NCI-H128 (cell line): ENCODE results near the gene CPSF4.
"Not testable (repeated sequence)": the region's sequence is repeated elsewhere in the genome, so short reads cannot be mapped to it uniquely, and the experiment has no call there.

ENCODE experiments used
- DNase-seq: peaks from one replicate; lab custom pipeline; 2025; ENCODE audit not compliant: unreplicated experiment; lab: John Stamatoyannopoulos, UW

Gene CPSF4

DNA sequence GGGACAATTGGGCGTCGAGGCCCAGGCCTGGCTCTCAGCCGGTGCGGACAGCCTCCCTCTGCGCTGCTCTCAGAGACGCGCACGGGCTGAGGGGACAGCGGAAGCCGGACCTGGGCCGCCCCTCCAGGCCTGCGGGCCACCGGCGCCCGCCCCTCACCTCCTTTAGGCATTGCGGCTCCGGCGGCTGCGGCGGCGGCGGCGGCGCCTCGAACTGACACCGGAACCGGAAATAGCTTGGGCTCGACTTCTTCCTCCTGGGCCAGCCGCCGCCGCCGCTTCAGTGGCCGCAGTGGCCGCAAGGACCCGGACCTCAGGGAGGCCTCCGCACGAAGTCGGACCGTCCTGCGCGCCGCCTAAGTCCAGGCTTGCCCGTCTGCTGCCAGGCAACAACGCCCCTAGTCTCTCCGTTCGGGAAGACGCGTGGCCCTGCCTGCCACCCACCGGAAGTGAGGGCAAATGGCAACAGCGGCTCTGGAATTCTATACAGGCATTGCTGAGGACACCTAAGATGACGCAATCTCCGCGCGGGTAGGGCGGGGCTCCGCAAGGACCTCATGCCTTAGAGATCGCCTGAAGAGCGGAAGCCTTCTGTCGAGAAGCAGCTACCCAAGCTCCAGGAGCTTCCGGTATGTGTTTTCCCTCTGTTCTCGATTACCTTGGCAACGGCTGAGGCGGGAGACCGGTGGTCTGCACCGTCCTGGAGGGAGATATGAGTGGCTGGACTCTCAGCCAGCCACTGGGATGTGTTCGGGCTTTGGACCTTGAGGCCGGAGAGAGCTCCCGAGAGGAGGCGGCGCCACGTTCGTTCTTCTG is 30.2 kb upstream of the CPSF4 start, which contains the start of the genes BUD31 and PDAP1:
BUD31 (plus strand) TSS at position 591 of the 813 bp plus-strand sequence. CDS start 2,124 bp downstream, outside the sequence.
PDAP1 (minus strand) TSS at position 219 of the 813 bp plus-strand sequence; CDS start at position 170, 49 bp downstream.
- peak; percentile 84 for DNase-seq

DNA sequence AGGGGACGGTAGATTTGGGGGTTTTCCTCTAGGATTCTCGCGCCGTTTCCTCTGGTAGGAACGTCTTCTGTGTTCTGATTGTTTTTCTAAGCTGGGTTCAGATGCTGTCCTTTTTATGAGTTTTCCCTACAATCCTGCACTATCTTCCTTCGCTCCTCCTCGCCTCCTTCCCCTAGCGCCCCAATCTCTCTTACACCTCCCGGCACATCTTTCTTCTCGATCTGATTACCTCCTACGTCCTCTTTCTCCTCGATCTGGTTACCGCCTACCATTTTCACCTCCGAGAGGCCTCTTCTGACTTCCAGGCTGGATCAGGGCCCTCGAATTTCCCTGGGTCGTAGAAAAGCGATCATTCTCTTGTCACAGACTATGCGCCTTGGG is 29.6 kb upstream of the CPSF4 start:
- no peak for DNase-seq

DNA sequence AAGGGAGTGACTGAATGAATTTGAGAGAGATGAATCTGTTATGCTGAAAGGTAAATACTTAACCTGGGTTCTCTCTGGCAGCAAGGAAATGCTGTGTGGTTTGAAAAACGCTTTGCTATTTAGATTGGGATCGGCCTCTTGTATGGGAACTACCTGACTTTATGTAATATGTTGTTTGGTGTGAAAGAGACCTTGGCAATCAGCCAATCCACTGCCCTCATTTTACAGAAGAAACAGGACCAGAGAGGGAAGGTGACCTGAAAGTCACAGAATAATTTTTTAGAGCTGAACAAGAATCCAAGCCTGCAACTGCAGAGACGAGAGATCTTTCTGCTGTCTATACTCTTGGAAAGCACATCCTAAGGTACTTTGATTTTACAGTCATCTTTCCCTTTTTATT is 28.9 kb upstream of the CPSF4 start:
- no peak for DNase-seq

GRCh38 chr7:99410635-99411034 is 28.1 kb upstream of the CPSF4 start:
- DNase-seq, result no peak

DNA sequence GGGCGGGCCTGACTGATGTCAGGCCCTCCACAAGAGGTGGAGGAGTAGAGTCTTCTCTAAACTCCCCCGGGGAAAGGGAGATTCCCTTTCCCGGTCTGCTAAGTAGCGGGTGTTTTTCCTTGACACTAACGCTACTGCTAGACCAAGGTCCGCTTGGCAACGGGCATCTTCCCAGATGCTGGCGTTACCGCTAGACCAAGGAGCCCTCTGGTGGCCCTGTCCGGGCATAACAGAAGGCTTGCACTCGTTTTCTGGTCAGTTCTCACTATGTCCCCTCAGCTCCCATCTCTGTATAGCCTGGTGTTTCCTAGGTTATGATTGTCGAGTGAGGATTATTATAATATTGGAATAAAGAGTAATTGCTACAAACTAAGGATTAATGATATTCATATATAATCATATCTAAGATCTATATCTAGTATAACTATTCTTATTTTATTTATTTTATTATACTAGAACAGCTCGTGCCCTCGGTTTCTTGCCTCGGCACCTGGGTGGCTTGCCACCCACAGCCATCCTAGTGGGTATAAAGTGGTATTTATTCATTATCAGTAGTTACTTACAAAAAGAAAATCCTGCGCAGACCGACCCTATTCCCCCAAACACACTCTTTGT is 23.1 kb upstream of the CPSF4 start:
- not testable (repeated sequence) for DNase-seq

GRCh38 chr7:99418260-99418659 is 20.5 kb upstream of the CPSF4 start:
- DNase-seq, result no peak

DNA sequence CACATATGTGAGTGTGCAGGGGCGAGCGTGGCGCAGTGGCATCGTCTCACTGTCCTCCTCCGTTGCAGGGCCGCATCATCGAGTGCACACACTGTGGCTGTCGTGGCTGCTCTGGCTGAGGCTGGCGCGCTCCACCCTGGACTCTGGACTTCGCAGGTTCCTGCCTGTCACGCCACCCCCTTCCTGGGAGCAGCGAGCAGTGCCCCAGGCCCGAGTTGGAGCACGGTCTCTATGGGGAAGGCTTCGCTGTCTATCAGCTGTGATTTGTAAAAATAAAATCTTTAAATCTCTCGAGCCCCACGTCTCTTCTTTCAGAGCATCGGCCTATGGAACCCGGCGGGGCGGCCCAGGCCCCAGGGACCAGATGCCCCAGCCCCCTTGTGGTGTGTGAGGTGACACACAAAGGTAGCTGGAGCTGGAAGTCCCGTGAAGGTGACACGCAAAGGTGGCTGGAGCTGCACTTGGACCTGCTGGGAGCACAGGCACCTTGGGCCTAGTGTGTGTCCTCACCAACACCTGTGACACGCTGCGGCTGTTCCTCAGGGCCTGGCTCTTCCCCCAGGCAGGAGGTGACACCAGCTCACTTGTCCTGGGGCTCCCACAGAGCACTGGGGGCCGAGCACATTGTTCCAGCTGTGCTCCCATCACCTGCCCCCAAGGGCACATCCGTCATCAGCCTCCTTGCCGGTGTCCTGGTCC is 19.3 kb upstream of the CPSF4 start:
- DNase-seq, result no peak

- no peak for DNase-seq
Observed at GRCh38 chr7:99420213-99420612, 18.5 kb upstream of the CPSF4 start.

DNA sequence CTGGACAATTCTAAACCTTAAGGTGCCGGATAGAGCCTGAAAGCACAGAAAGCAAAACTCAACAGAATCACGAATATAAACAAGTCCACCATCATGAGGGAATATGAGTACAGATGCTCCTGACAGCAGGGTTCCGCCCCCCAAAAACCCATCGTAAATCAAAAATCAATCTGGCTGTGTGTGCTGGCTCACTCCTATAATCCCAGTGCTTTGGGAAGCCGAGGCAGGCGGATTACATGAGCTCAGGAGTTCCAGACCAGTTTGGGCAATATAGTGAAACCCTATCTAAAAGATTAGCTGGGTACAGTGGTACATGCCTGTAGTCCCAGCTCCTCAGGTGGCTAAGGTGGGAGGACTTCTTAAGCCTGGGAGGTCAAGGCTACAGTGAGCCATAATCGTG is 17.8 kb upstream of the CPSF4 start:
- no peak for DNase-seq

DNA sequence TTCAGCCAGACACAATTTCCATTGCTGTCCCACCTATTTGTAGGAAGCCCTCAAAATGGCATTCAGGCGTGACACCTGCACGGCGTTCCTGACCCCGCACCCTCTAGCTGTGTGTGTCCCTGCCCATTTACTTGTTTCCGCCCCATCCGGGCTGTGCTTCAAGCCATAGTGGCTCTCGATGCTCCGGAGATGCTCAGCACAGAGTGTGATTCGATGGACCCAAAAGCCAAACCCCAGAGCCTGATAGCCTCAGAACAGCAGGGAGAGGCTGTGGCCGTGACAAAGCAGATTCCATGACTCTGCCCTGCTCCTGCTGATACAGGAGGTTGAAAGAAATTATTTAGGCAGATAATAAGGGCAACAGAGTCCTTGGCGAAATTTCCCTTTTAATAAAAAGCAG is 16.6 kb upstream of the CPSF4 start:
- peak; percentile 27 for DNase-seq

- DNase-seq, result no peak
Observed at GRCh38 chr7:99422625-99423024, 16.1 kb upstream of the CPSF4 start.

DNA sequence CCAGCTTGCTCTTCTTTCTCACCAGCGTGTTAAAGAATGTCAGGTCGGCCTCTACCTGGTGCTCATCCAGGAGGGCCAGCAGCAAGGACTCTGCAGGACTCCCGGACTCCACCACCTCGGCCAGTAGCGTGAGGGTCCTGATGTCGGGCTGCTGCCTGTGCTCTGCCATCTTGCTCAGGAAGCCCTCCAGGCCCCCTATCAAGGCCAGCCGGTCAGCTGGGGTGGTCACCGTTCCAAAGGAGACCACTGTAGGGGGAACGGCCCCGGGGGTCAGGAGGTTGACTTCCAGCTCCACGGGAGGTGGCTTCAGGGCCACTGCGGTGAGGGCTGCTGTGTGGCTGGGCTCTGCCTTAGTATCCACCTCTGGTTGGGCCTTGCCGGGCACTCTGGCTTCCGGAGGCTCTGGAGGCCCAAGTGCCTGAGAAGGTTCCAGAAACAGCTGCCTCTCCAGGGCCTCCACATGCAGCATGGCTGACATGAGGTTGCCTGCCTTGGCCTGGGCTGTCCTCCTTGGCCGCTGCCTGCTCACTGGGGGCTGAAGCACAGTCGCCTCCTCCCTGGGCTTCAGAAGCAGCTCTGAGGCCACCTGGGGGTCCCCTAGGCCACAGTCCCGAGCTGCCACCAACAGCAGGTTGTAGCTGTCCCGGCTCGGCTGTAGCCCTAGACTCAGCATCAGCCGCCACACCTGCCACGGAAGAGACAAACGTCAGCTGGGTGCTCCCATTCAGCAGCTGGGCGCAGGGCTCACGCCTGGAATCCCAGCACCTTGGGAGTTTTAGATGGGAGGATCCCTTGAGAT is 13.6 kb upstream of the CPSF4 start:
- no peak for DNase-seq

DNA sequence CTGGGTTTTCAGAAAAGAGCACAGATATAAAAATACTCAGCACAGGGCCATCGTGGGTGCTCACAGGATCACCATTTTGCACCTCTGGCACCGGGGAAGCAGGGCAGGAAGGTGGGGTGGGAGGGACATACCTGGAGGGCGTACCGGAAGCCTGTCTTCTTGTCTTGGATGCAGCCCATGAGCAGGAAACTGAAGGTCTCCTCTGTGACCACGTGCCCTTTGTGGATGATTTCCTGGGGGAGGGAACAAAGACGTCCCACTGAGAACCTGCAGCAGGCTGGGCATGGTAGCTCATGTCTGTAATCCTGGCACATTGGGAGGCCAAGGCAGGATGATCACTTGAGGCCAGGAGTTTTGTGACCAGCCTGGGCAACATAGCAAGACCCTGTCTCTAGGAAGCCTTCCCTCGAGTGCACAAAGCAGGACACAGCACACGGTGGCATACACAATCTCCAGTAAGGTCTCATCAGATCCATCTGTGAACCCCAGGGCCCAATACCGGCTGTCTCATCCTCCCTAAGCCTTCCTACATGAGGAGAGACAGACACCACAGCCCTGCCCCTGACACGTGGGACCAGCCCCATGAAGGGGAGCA is 9.7 kb upstream of the CPSF4 start:
- no peak for DNase-seq

GRCh38 chr7:99429756-99430155 is 9.0 kb upstream of the CPSF4 start:
- DNase-seq, result no peak

GRCh38 chr7:99431756-99432540 is 6.8 kb upstream of the CPSF4 start:
- not testable (repeated sequence) for DNase-seq

- no peak for DNase-seq
Observed at GRCh38 chr7:99433158-99433557, 5.6 kb upstream of the CPSF4 start.

GRCh38 chr7:99437946-99438572 is 684 bp upstream of the CPSF4 start:
- no peak for DNase-seq

DNA sequence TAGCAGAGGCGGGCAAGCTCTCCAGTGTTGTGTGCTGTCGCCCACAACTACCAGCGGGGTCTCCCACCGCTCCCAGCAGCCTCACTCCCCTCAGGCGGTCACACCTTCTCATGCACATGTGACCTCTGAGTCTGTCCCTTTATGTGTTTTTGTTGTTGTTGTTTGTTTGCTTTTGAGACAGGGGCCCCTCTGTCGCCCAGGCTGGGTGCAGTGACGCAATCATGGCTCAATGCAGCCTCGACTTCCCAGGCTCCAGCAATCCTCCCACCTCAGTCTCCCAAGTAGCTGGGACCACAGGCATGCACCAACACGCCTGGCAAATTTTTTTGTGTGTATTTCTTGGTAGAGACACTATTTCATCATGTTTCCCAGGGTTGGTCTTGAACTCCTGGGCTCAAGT is 1.5 kb downstream of the CPSF4 start:
- DNase-seq, result no peak

- DNase-seq, result no peak
Observed at GRCh38 chr7:99446096-99446495, 7.4 kb downstream of the CPSF4 start.
